ENCODE measurements around the gene ASPDH. TPM values are rescaled to one million over a fixed set of nuclear protein-coding genes. Genes with fewer than 3 reads are reported as not detected.

Gene ASPDH
- total RNA-seq, 1 experiment from 2014 or later, result not detected

DNA sequence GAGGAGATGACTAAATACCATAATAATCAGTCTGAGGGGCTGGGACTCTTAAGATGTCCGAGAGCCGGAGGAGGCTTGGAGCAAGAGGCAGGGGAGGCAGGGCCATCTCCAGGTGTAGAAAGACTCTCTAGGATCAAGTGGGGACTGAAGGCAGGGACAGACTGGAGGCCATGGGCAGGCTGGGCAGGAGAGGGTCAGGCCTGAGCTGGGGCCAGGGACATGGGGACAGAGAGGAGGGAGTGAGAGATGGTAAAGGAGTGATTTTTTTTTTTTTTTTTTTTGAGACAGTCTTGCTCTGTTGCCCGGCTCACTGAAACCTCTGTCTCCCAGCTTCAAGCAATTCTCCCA lies 4.9 kb downstream of the ASPDH start:
- Histone ChIP-seq H3K79me1 (ENCODE audit: insufficient read depth, low read depth, low read length, poor library complexity, severe bottlenecking) (no peaks in the 10 kb centered on the region), H3K23ac (ENCODE audit: insufficient read length, low read depth, low read length) (no peak overlapping the region), H2BK20ac (ENCODE audit: low read depth, low read length, poor library complexity, severe bottlenecking) (no peak overlapping the region), H3K79me2 (ENCODE audit: insufficient read depth, low read length) (no peaks in the 10 kb centered on the region), H4K5ac (ENCODE audit: insufficient read length, low read depth, low read length) (no peak overlapping the region), H4K20me1 (ENCODE audit: control insufficient read depth, insufficient read depth, insufficient read length) (no peaks in the 10 kb centered on the region), H2AFZ (ENCODE audit: low read length) (no peak overlapping the region), H3K27me3 (ENCODE audit: insufficient read depth, low read length) (peaks cover 2% of the 10 kb centered on the region; the same call in 1 of the 2 replicates), H4K91ac (ENCODE audit: insufficient read length, low read depth, low read length) (no peak overlapping the region), H3K18ac (ENCODE audit: insufficient read length, low read depth, low read length) (no peak overlapping the region), H4K8ac (replicated peaks; ENCODE audit: insufficient read length, low read depth, low read length) (no peak overlapping the region), H3K9me3 (ENCODE audit: control insufficient read depth, low read depth, low read length) (no peaks in the 10 kb centered on the region), H3K27ac (ENCODE audit: insufficient read length, low read depth, low read length) (no peak overlapping the region), H3K56ac (ENCODE audit: insufficient read length, low read depth, low read length) (no peak overlapping the region), H3K4ac (ENCODE audit: low read depth, low read length) (no peak overlapping the region), H3T11ph (ENCODE audit: low read length) (no peak overlapping the region), H2BK120ac (ENCODE audit: low read depth, low read length, poor library complexity, severe bottlenecking) (no peak overlapping the region), H2BK12ac (ENCODE audit: insufficient read length, low read depth, low read length) (no peak overlapping the region), H3K14ac (ENCODE audit: insufficient read depth, low read length) (no peak overlapping the region; the same call in 1 of the 2 replicates), H3K23me2 (ENCODE audit: insufficient read length, low read depth, low read length, poor library complexity, severe bottlenecking) (no peaks in the 10 kb centered on the region), H3K9ac (ENCODE audit: extremely low read depth, insufficient read length, low read length) (no peak overlapping the region), H3K4me2 (ENCODE audit: insufficient read depth, insufficient read length, low read length) (no peak overlapping the region), H2BK5ac (ENCODE audit: insufficient read length, low read length) (no peak overlapping the region), H2AK5ac (ENCODE audit: insufficient read length, low read length) (no peak overlapping the region), H3K4me1 (ENCODE audit: insufficient read depth, low read length) (no peaks in the 10 kb centered on the region), H2BK15ac (ENCODE audit: low read depth, low read length) (no peak overlapping the region)
- no peaks in the 10 kb centered on the region; a peak in 1 of 7 replicates for H3K36me3 Mint-ChIP-seq (ENCODE audit: insufficient read depth in 1 of 3, low read depth in 3 of 3)
- H3K27me3 Mint-ChIP-seq (ENCODE audit: low read depth), result peaks cover 36% of the 10 kb centered on the region
- H3K4me1 Mint-ChIP-seq, result peaks cover 7 to 19% of the 10 kb centered on the region in 2 experiments
- no peaks in the 10 kb centered on the region; a peak in 1 of 5 replicates for H3K9me3 Mint-ChIP-seq
- TF ChIP-seq, protein P1, sequence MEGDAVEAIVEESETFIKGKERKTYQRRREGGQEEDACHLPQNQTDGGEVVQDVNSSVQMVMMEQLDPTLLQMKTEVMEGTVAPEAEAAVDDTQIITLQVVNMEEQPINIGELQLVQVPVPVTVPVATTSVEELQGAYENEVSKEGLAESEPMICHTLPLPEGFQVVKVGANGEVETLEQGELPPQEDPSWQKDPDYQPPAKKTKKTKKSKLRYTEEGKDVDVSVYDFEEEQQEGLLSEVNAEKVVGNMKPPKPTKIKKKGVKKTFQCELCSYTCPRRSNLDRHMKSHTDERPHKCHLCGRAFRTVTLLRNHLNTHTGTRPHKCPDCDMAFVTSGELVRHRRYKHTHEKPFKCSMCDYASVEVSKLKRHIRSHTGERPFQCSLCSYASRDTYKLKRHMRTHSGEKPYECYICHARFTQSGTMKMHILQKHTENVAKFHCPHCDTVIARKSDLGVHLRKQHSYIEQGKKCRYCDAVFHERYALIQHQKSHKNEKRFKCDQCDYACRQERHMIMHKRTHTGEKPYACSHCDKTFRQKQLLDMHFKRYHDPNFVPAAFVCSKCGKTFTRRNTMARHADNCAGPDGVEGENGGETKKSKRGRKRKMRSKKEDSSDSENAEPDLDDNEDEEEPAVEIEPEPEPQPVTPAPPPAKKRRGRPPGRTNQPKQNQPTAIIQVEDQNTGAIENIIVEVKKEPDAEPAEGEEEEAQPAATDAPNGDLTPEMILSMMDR (conservative IDR thresholded peaks at IDR 0.05), result no peak
- DNase-seq, result no peak
- no CpG with 5 or more reads among the region's 3 CpGs for WGBS (ENCODE audit: extremely low coverage, insufficient read length, low lambda C conversion rate)
- no peak overlapping the region for H3K27ac Mint-ChIP-seq
- no peak overlapping the region for H3K4me3 Mint-ChIP-seq
